ENCODE data around the gene FAM184A. TPM values are rescaled to one million over a fixed set of nuclear protein-coding genes. Genes with fewer than 3 reads are reported as not detected.
"Not testable (repeated sequence)": the region's sequence is repeated elsewhere in the genome, so short reads cannot be mapped to it uniquely, and the experiment has no call there.

The FAM184A gene
- polyA plus RNA-seq, 1 experiment = 0.02 TPM

DNA sequence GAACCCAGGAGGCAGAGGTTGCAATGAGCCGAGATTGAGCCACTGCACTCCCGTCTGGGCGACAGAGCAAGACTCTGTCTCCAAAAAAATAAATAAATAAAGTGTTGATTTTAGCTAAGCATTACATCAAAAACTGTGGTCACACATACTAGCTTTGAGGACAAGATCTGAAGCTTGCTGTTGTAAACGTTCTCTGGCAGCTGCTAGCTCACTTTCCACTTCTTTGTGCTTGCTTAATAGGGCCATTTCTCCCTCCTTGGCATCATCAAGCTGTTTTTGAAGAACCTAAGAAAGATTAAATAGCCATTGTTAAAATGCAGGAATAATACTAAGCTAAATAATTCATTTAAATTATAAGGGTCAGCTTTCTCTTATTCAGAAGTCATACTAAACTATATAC is 55.7 kb downstream of the FAM184A start:
- POLR2A ChIA-PET = no interaction called here
- Histone ChIP-seq H3K4me3 (ENCODE audit: low read depth, low read length) (no peak overlapping the region), H3K27ac (ENCODE audit: low read depth, low read length) (no peak overlapping the region), H3K27me3 (ENCODE audit: control insufficient read depth, insufficient read depth, low read length) (no peaks in the 10 kb centered on the region), H3K9me3 (ENCODE audit: control insufficient read depth, insufficient read depth, low read length) (no peaks in the 10 kb centered on the region)
- CTCF ChIA-PET = no interaction called here
- TF ChIP-seq CTCF (IDR thresholded peaks at IDR 0.05; ENCODE audit: low read depth, low read length) = no peak
- no peak for DNase-seq (ENCODE audit: low read depth, low spot score)

GRCh38 chr6:119020597-119021561 is 57.6 kb downstream of the FAM184A start:
- H3K4me3 ChIP-seq (ENCODE audit: low read depth, low read length) = no peak overlapping the region
- ChIA-PET CTCF (no interaction called here), POLR2A (no interaction called here)
- H3K27me3 ChIP-seq (ENCODE audit: control insufficient read depth, insufficient read depth, low read length) = no peaks in the 10 kb centered on the region
- TF ChIP-seq CTCF (IDR thresholded peaks at IDR 0.05; ENCODE audit: low read depth, low read length) = no peak
- no peak overlapping the region for H3K27ac ChIP-seq (ENCODE audit: low read depth, low read length)
- no peaks in the 10 kb centered on the region for H3K9me3 ChIP-seq (ENCODE audit: control insufficient read depth, insufficient read depth, low read length)
- DNase-seq (ENCODE audit: low read depth, low spot score) = no peak

- H3K9me3 ChIP-seq (ENCODE audit: control insufficient read depth, insufficient read depth, low read length) = not testable (repeated sequence)
Observed at GRCh38 chr6:119015165-119015564, 63.3 kb downstream of the FAM184A start.

GRCh38 chr6:119012521-119012920 is 65.9 kb downstream of the FAM184A start:
- DNase-seq (ENCODE audit: low read depth, low spot score) = no peak
- CTCF ChIA-PET = no interaction called here
- POLR2A ChIA-PET = no interaction called here

More at GRCh38 chr6:119015165-119015564, 63.3 kb downstream of the FAM184A start:
- CTCF ChIA-PET = interaction anchor here (0.6 kb wide), 1 partner anchor 1578 kb away, joined by 3 read pairs; no protein-coding TSS in a partner anchor
- H3K27ac ChIP-seq (ENCODE audit: low read depth, low read length); H3K27me3 ChIP-seq (ENCODE audit: control insufficient read depth, insufficient read depth, low read length); DNase-seq (ENCODE audit: low read depth, low spot score); POLR2A ChIA-PET; H3K4me3 ChIP-seq (ENCODE audit: low read depth, low read length): not testable (repeated sequence)

DNA sequence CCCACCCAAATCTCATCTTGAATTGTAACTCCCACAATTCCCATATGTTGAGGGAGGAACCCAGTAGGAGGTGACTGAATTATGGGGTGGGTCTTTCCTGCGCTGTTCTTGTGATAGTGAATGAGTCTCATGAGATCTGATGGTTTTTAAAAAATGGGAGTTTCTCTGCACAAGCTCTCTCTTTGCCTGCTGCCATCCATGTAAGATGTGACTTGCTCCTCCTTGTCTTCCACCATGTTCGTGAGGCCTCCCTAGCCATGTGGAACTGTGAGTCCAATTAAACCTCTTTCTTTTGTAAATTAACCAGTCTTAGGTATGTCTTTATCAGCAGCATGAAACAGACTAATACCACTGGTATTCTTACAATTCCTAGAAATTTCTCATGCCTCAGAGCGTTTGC is 69.2 kb downstream of the FAM184A start:
- H3K9me3 ChIP-seq (ENCODE audit: control insufficient read depth, insufficient read depth, low read length); CTCF ChIA-PET; POLR2A ChIA-PET; H3K4me3 ChIP-seq (ENCODE audit: low read depth, low read length); DNase-seq (ENCODE audit: low read depth, low spot score); H3K27me3 ChIP-seq (ENCODE audit: control insufficient read depth, insufficient read depth, low read length); H3K27ac ChIP-seq (ENCODE audit: low read depth, low read length): not testable (repeated sequence)

More at GRCh38 chr6:119012521-119012920, 65.9 kb downstream of the FAM184A start:
- Histone ChIP-seq H3K27me3 (ENCODE audit: control insufficient read depth, insufficient read depth, low read length) (no peaks in the 10 kb centered on the region), H3K9me3 (ENCODE audit: control insufficient read depth, insufficient read depth, low read length) (no peaks in the 10 kb centered on the region; the same call in 1 of the 2 replicates), H3K27ac (ENCODE audit: low read depth, low read length) (no peak overlapping the region), H3K4me3 (ENCODE audit: low read depth, low read length) (no peak overlapping the region)
- TF ChIP-seq CTCF (IDR thresholded peaks at IDR 0.05; ENCODE audit: low read depth, low read length) = no peak

- no peak for DNase-seq (ENCODE audit: low read depth, low spot score)
- Histone ChIP-seq H3K27ac (ENCODE audit: low read depth, low read length) (no peak overlapping the region), H3K27me3 (ENCODE audit: control insufficient read depth, insufficient read depth, low read length) (no peaks in the 10 kb centered on the region), H3K9me3 (ENCODE audit: control insufficient read depth, insufficient read depth, low read length) (no peaks in the 10 kb centered on the region), H3K4me3 (ENCODE audit: low read depth, low read length) (no peak overlapping the region)
- CTCF ChIA-PET = interaction anchor here (0.9 kb wide), 1 partner anchor 123 kb away, joined by 3 read pairs; no protein-coding TSS in a partner anchor
- no peak for TF ChIP-seq CTCF (IDR thresholded peaks at IDR 0.05; ENCODE audit: low read depth, low read length)
- POLR2A ChIA-PET = no interaction called here
Observed at GRCh38 chr6:119006974-119007373, 71.5 kb downstream of the FAM184A start.
